ENCODE results near the gene ABI3BP.

Gene ABI3BP

DNA sequence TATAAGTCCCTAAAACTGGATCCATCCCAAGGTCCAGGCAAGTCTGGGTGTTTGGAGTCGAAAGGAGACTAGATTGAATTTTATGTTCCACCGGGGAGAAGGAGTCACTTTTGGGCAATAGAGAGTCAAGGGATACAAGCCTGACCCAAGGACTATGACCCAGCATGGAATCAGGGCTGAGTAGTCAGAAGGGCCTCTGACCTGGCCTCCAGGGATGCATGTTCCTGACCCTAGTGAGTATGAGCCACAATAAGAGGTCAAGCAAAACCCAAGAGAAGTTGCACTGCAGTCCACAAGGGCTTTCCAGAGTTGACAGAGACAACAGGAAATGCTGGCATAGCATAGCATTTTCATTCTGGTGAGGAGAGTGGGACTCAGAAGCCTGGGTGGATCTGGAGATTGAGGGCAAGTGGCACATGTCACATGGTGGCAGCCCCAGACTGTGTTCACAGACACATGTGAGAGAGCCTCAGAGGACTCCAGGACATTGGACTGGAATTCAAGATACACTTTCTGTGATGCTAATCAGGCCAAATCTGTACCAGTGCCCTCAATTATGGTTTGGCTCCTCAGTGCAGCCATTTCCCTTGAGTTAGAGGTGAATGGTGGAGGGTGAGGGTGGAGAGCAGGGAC is 217.0 kb downstream of the ABI3BP start:
- DNase-seq (ENCODE audit: low spot score): no peak

DNA sequence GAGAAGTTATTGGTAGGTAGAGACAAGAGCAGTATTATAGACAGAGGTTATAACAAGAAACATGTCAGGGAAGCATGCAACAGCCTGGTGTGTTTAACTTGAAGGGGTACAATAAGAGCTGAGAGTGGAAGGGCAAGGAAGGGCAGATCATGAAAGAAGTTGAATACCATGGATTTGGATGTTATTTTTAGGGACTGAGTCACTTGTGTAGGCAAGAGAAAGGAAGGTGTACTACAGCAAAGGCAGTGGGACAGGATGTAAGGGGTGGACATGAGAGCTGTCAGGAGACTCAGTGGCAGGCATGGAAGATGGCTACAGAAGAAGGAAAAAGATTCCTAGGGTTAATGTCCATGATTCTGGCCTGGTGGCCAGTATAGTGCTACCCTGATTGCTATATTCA is 217.6 kb downstream of the ABI3BP start:
- DNase-seq (ENCODE audit: low spot score): no peak

DNA sequence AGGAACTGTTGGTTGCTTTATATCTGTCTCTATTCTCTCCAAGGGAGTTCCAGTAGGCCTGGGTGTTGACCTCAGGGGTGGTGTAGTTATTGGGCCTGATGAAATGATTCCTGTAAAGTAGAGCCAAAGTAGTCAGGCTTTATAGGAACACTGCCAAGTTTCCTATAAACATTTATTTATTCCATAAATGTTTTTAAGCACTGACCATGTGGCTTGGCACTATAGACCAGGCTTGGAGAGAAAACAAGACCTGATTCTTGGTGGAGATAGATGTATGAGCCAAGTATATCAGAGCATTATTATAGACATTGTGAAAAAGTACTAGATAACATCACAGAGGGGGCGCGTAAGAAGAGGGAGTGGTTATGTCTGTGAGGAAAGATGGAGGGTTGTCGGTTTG is 218.0 kb downstream of the ABI3BP start:
- no peak for DNase-seq (ENCODE audit: low spot score)

DNA sequence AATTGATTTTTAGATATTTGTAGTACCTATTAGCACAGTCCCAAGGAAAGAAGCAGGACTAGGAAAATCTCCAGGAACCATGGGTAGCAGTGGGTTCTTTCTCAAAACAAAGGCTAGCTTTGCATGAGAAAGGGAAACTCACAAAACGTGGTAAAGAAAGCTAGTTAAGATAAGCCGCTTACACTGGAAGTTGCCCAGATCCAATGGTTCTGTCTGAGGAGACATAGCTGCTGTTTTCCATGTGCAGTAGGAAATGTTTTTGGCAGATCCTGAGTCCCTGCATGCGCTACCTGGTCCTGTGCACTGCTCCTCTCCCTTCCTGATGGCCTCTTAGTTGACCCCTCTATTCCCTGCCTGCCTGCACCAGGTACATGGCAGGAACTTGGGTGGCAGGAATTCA is 223.5 kb downstream of the ABI3BP start:
- DNase-seq (ENCODE audit: low spot score): no peak

DNA sequence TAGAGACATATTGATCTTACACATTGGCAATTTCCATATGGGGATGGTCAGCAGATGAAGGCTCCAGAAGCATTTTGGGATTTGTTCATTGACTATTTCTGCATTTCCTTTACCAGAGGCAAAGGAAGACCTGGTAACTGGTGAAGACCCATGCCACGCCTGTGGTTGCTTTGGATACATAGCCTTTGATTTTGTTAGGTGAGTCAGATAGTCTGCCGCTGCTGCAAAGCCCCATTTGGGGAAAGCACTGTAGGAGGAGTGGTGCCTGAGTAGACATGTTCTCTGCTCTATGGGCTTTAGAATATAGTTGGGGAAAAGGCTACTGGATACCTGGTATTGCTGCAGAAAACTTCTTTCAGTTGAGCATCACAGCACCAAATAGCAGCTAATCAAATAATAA is 227.2 kb downstream of the ABI3BP start:
- no peak for DNase-seq (ENCODE audit: low spot score)

DNA sequence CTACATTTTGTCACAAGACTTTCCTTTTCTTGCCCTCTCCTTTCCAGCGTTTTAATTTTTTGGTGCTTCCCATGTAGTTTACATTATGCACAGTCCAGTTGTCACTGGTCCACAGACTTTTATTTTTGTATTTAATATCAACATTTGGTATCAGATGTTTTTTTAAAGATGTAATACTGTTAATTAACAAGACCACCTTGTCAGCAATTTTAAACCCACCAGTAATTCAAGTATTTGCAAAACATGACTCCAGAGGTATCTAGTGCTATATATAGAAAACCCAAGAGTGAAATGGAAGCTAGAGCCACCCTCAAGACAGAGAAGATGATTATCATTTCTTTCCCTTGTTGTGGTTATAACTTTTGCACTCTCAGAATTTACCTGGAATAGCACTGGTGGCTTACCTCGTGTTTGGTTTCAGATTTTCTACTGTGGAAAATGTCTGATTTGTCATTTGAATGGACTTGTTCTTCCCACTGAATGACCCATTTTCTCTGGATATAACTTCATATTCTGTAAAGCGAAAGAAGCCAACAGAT is 227.7 kb downstream of the ABI3BP start:
- DNase-seq (ENCODE audit: low spot score): no peak

DNA sequence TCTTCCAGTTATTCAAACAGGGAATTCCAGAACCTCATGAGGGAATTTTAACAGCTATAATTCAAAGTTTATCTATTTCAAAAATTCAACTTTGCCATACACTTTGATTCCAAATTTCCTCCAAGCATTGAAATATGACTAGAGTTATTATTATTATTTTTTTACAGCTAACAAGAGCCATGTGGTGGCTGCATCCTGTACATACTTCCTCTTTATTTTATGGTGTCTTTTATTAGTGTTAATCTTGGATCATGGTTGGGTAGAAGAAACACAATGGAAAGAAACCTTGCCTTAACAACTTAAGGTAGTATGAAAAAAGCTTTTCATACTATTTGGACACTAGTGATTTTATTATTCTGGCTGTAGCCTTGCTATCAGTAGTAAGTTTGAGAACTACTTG is 231.3 kb downstream of the ABI3BP start:
- no peak for DNase-seq (ENCODE audit: low spot score)

DNA sequence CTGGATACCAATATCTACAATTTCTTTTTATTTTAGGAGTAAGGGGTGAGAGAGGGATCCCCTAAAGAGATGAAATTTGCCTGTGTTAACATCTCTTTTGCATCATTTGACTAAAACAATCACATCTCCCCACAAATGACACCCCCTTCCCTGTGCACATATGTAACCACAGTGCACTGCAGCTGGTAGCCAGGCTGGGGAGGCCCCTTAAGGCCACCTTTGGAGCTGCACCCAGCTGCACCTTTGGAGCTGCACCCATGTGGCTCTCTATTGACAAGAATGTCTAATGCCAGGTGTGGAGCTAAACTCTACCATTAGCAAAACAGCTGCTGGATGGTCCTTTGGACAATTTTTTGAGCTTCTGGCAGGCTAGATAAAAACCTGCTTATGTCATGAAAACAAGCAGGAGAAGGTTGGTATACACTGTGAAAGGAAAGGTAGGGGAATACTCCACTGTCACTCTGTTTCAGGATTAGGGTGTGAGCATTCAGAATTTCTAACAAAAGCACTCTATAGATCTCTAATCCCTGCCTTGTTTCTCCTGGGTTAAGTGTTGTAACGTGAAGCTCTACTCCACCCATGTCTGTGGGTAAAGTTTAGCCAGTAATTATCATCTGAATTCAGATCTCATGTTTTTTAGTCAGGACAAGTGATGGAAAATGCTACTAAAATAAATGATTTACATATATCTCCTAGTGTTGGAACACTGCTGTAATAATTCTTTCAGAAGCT is 231.8 kb downstream of the ABI3BP start:
- DNase-seq (ENCODE audit: low spot score): no peak

DNA sequence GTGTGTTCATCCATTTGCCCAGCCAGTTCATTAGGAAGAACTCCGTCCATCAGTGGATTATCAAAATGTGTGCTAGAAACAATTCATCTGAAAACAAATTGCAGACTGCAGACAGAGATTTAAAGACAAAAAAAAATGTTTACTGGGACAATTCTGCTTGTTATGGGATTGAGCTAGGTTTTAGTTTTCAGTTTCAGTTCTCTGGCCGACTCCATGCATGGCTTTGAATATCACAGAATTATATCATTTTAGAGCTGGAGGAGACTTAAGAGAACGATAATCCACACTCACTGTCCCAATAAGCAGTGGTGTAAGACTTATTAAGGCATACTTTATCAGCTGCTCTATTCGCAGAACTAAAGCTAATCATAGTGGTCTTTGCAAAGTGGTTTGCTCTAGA is 232.8 kb downstream of the ABI3BP start:
- no peak for DNase-seq (ENCODE audit: low spot score)

DNA sequence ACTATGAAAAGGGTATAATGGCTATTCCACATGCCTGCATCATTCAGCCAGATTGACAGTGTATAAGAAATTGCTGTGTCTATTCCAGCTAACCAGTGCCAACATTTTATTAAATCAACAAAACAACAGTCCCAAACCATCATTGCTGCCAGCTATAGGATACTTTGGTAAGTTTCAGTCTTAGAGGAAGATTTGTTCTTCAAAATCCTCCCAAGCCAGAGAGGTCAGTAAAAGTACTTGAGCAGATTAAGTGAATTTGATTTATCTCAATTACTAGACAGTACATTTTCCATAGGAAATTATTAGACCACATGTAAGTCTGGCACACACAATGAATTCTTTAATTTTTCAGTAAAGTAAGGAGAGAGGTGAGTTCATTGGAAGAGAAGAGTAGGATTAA is 233.3 kb downstream of the ABI3BP start:
- no peak for DNase-seq (ENCODE audit: low spot score)

DNA sequence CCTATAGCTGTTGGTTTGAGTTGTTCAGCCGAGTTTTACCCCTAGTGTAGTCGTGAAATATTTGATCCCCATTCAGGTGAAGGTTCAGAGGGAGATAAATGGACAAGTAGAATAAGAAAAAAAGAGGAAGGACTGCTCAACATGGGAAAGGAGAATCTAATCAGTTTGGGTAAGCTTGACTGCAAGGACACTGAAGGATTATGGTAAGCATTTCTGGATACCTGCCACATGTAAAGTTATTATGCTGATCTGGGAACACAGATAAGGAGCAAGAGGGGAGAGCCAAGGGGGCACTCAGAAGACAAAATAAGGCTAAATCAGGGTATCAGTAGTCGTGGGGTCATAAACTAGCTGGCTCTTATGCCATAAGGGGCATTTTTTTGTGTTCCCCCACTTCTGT is 234.1 kb downstream of the ABI3BP start:
- DNase-seq (ENCODE audit: low spot score): no peak

DNA sequence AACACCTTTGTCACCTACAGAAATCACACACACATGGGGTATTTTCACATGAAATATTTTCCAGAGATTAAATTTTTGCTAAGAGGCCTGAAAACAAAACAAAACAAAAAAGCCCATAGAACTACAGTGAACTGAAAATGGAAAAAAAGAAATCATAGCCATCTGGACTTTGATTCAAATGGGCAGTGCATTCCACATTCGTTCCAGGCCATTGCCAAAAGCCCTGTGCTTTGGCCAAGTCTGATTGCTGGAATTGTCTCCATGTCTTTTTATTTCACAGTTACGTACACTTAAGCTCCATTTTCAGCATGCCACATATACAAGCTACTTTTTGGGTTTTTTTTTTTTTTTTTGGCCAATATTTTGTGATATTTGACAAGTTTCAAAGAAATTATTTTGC is 236.8 kb downstream of the ABI3BP start:
- DNase-seq (ENCODE audit: low spot score): no peak

DNA sequence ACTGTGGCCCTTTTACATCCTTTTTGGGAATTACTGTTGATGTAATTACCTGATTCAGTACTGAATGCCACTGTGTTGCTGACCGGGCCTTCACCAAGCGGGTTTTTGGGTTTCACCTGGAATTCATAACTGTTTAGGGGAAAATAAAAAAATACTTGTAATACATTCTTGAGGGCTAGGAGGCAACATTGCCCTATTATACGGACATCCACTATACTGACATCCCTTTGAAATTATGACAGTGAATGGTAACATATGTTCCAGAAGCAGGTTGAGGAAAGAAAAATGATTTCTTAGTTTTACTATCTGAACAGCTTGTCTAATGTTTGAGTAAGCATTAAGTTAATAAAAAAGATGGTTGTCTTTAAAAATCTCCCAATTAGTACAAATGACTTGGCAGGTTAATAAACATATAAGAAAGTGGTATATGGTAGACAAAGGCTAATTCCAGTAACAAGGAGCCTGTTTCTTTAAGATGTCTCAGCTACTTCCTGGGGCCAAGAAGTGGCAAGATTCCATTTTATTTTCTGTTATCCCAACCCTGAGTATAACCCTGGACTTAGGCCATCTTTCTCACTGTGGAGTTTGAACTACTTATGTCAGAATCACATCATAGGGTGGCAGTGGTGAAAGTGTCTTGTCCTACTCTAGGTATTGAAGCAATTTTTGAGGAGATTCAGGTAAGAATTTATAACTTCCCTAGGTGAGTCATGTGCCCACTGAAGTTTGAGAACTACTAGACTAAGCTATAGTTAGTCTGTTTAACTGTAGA is 238.5 kb downstream of the ABI3BP start:
- no peak for DNase-seq (ENCODE audit: low spot score)

DNA sequence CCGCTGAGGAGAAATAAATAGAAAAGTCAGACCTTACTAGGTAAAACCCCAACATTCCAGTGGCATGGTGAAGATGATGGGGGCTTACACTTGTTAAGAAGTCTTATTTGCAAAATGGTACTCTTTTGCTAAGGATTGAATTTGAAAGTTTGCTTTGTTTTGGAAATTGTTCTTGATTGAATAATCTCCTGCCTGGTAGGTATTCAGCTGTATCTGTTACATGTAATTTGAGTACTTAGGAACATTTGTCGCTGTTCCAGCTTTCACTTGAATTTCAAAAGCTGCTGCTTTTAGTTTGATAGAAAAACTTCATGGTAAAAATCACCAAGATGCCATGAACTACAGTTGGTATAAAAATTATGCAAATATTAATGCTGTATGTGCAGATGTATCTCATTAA is 239.4 kb downstream of the ABI3BP start:
- no peak for DNase-seq (ENCODE audit: low spot score)

DNA sequence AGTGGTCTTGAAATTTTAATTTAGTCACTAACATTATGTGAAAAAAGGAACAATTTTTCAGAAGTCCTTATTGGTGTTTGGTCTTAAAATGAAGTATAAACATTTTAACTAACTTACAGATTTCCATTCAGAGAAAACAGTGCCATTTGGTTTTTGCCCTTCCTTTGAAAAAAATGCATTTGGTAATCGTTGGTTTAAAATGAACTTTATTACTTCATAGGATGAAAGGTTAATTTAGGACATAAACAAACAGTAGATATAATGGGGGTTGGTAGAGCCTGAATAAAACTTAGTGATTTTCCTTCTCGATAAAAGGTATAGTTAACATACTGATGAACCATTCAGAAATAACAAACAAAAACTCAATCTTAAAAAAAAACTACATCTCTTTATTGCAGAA is 244.3 kb downstream of the ABI3BP start:
- no peak for DNase-seq (ENCODE audit: low spot score)

DNA sequence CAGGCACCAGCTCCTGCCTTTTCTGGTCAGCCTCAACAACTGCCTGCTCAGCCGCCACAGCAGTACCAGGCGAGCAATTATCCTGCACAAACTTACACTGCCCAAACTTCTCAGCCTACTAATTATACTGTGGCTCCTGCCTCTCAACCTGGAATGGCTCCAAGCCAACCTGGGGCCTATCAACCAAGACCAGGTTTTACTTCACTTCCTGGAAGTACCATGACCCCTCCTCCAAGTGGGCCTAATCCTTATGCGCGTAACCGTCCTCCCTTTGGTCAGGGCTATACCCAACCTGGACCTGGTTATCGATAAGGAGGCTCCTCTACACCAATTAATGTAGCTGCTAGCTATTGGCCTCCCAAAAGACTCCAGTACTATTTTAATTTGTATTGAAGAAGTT is 245.0 kb downstream of the ABI3BP start:
- DNase-seq (ENCODE audit: low spot score): no peak

DNA sequence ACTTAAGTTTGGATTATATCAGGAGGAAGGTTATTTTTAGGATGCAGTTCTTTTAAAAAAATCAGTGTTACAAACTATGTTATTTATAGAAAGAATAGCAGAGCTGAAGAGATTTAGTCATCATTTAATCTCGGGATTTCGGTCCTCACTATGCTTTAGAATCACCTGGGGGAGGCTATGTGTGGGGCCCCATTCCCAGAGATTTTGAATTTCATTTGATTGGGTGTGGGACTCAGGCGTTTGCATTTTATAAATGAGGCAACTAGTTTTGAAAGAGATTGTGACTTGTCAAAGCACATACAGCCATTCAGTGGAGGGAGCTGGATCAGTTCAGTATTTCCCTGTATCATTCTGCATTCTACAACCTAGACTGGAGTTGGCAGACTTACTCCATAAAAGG is 247.1 kb downstream of the ABI3BP start:
- no peak for DNase-seq (ENCODE audit: low spot score)

DNA sequence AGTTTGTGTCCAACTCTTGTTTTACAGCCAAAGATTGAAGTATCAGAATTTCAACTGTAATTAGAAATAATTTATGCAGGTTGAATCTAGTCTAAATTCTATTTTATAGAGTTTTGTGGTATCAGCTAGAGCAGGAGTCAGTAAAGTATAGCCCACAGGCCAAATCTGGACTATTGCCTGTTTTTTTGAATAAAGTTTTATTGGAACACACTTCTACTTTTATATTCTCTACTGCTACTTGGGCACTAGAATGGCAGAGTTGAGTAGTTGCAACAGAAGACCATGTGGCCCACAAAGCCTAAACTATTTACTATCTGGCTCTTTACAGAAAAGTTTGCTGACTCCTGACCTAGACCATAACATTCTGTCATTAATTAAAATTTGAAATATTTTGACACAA is 247.6 kb downstream of the ABI3BP start:
- DNase-seq (ENCODE audit: low spot score): no peak

DNA sequence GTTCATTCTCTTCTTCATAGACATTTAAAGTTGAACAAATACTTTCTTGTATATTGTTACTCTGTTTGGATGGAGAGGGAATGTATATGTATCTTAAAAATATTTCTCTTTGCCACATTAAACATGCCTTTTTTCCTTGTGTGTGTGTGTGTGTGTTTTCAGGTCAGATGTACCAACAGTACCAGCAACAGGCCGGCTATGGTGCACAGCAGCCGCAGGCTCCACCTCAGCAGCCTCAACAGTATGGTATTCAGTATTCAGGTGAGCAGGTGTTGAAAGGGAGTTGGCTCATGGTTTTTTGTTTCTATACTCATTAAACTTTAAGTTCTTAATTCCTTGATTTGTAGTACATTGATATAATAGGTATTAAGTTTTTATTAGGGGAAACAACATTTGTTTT is 248.6 kb downstream of the ABI3BP start:
- no peak for DNase-seq (ENCODE audit: low spot score)

DNA sequence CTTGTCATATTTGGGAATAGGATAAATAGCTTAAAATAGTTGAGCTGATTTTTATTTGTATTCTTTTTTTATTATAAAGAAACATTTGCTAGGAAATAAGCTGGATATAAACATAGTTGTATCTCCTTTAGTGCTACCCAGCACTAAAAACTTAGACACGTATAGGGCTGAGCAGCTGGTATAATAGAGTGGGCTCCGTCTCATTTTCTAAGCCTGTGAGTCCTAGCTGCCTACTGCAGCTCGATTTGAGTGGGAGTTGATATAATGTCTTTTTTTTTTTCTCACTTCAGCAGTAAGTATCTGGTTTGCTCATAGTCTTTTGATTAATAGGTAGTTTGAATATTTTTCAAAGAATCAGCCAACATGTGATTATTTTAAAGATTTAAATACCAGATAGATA is 249.7 kb downstream of the ABI3BP start:
- no peak for DNase-seq (ENCODE audit: low spot score)

DNA sequence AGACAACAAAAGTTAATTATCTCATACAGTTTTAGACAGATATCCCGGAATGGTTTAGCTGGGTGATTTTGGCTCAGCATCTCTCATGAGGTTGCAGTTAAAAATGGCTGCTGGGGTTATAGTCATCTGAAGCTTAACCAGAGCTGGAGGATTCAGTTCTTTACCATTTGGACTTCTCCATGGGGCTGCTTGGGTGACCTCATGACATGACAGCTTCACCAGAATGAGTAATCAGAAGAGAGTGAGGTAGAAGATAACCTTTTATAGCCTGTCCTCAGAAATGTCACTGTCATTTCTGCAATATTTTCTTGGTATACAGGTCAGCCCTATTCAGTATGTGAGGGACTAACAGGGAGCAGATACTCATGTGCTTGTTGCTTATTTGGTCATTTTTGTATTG is 253.0 kb downstream of the ABI3BP start:
- DNase-seq (ENCODE audit: low spot score): no peak

DNA sequence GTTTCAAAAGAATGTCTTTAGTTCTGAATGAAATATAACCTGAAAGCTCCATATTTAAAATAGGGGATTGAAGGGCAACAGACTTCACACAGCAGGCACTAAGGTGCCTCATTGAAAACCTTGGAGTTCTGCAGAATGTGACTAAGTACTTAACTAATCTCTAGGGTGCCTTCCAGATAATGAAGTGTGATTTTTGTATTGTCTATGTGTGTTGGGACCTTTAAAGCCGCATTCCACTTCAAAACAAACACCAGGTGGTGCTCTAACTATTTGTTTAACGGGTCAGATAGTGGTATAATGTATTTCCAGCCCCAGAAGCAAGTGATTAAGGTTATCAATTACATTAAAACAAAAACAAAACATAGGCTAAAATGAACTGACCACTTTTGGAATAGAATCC is 255.9 kb downstream of the ABI3BP start:
- no peak for DNase-seq (ENCODE audit: low spot score)

DNA sequence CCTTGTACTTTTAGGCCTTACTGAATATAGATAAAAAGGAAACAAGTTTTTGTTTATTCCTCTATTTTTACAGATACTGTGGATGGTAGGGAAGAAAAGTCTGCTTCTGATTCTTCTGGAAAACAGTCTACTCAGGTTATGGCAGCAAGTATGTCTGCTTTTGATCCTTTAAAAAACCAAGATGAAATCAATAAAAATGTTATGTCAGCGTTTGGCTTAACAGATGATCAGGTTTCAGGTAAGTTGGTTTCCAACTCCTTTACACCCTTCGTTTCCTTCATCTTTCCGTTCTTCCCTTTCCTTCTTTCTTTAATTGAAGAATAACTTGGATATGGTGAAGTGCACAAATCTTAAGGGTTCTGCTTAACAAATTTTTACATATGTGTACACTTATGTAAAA is 260.8 kb downstream of the ABI3BP start:
- DNase-seq (ENCODE audit: low spot score): no peak

Measured in hepatic stellate cell (primary cell).